ENCODE data around the gene SEPTIN1. TPM values are rescaled to one million over a fixed set of nuclear protein-coding genes. Genes with fewer than 3 reads are reported as not detected.

SEPTIN1 gene
- total and polyA plus RNA-seq, 2 of the 4 experiments (the other 2 are of a cell fraction) = 0.24 TPM; not detected in 1

- Histone ChIP-seq H3K36me3 (ENCODE audit: control insufficient read depth, insufficient read depth, low read length) (no peaks in the 10 kb centered on the region), H4K91ac (ENCODE audit: insufficient read depth, low read depth, low read length) (no peak overlapping the region), H3K18ac (ENCODE audit: low read depth, low read length) (no peak overlapping the region), H4K20me1 (ENCODE audit: insufficient read depth, low read length) (peaks cover 10% of the 10 kb centered on the region), H3K4ac (ENCODE audit: low read depth, low read length) (no peak overlapping the region), H3K4me2 (ENCODE audit: low read depth, low read length) (no peak overlapping the region), H2AK9ac (replicated peaks; ENCODE audit: low read depth, low read length, poor library complexity) (peak overlapping the region; percentile 28), H3K27ac (ENCODE audit: insufficient read depth, low read length) (no peak overlapping the region), H3K4me1 (ENCODE audit: control insufficient read depth, insufficient read depth, low read length) (peaks cover 7% of the 10 kb centered on the region), H2BK20ac (ENCODE audit: low read depth, low read length) (no peak overlapping the region), H3K56ac (ENCODE audit: extremely low read depth, insufficient read depth, low read length) (no peak overlapping the region), H2AK5ac (ENCODE audit: low read depth, low read length) (peak overlapping the region; percentile 43; the same call in 1 of the 2 replicates), H2BK120ac (ENCODE audit: low read depth, low read length) (no peak overlapping the region), H3K79me1 (ENCODE audit: low read depth in 1 of 2, low read length in 2 of 2) (peaks cover 5 to 35% of the 10 kb centered on the region in 2 experiments), H2BK5ac (ENCODE audit: low read depth, low read length, poor library complexity, severe bottlenecking) (no peak overlapping the region), H3K9me1 (ENCODE audit: insufficient read depth, low read length) (peaks cover 21% of the 10 kb centered on the region), H3K9ac (ENCODE audit: low read depth, low read length) (no peak overlapping the region), H2AFZ (replicated peaks; ENCODE audit: low read length, poor library complexity) (peak overlapping the region; percentile 58), H3K4me3 (ENCODE audit: insufficient read depth, low read depth, low read length) (no peak overlapping the region), H3K14ac (replicated peaks; ENCODE audit: low read depth, low read length) (no peak overlapping the region), H2BK15ac (ENCODE audit: low read depth, low read length) (no peak overlapping the region), H3K9me3 (ENCODE audit: control insufficient read depth, insufficient read depth, low read length) (no peaks in the 10 kb centered on the region), H3K27me3 (ENCODE audit: control insufficient read depth, insufficient read depth, low read length) (no peaks in the 10 kb centered on the region), H4K8ac (ENCODE audit: low read depth in 2 of 2, low read length in 2 of 2) (0 out of 4 replicates have a peak overlapping the region, but pooled peaks of 1 of the 2 experiments have one; percentile 37), H3K23ac (ENCODE audit: low read depth, low read length) (no peak overlapping the region), H4K5ac (ENCODE audit: low read depth, low read length) (no peak overlapping the region)
- BruUV-seq (replicated peaks) = no TSS peak
- intact Hi-C loops (cut with micrococcal nuclease) (no loop called here), in situ Hi-C loops (cut with MboI; ENCODE audit: low sequenced_read_pairs) (no loop called here), dilution Hi-C loops (cut with HindIII; ENCODE audit: low sequenced_read_pairs, unreplicated experiment) (no loop called here)
- ATAC-seq (ENCODE audit: low read depth) (no peak), DNase-seq (no peak)
- no peak for TF ChIP-seq RAD21 (IDR thresholded peaks at IDR 0.05; ENCODE audit: low read length)
- TF ChIP-seq FOS (IDR thresholded peaks at IDR 0.05; ENCODE audit: low read depth, low read length) = no peak
- no peak for TF ChIP-seq CTCF (conservative IDR thresholded peaks at IDR 0.05; ENCODE audit: low read depth, low read length)
- TF ChIP-seq MAFK (IDR thresholded peaks at IDR 0.05; ENCODE audit: low read depth, low read length) = no peak
- no peak for TF ChIP-seq BHLHE40 (IDR thresholded peaks at IDR 0.05; ENCODE audit: low read depth, low read length)
- no peak for TF ChIP-seq USF2 (IDR thresholded peaks at IDR 0.05; ENCODE audit: low read depth, low read length)
- no peak for TF ChIP-seq POLR2A (IDR thresholded peaks at IDR 0.05; ENCODE audit: low read depth, low read length)
- no peak for TF ChIP-seq CHD1 (IDR thresholded peaks at IDR 0.05; ENCODE audit: low read depth, low read length)
- TF ChIP-seq MXI1 (IDR thresholded peaks at IDR 0.05; ENCODE audit: borderline replicate concordance, low read depth, low read length) = no peak
- no peak for TF ChIP-seq ELK1 (IDR thresholded peaks at IDR 0.05; ENCODE audit: borderline replicate concordance, low read depth, low read length)
- TF ChIP-seq MAZ (IDR thresholded peaks at IDR 0.05; ENCODE audit: borderline replicate concordance, low read depth, low read length) = no peak
- ChIA-PET POLR2A (ENCODE audit: unreplicated experiment) (no interaction called here), CTCF (no interaction called here)
- WGBS, 2 experiments (ENCODE audit: extremely low coverage in 2 of 2, insufficient read length in 1 of 2) = no CpG with 5 or more reads among the region's 8 CpGs
Measured at GRCh38 chr16:30376461-30376902, 5.9 kb downstream of the SEPTIN1 start.

Data from IMR-90 (cell line).